GM18870 (cell line): ENCODE measurements around the gene ELOVL6.
"Not testable (repeated sequence)": the region's sequence is repeated elsewhere in the genome, so short reads cannot be mapped to it uniquely, and the experiment has no call there.

Source experiments
- ATAC-seq: cut with Tn5 transposase; IDR thresholded peaks from one replicate; pipeline ENCODE4 v1.9.1; 2021; ENCODE audit warnings: moderate library complexity; ENCODE audit not compliant: unreplicated experiment

Gene ELOVL6

GRCh38 chr4:110163327-110164069, 34.9 kb downstream of the ELOVL6 start:
- ATAC-seq = no peak

GRCh38 chr4:110160618-110161017, 37.8 kb downstream of the ELOVL6 start:
- ATAC-seq = no peak

- ATAC-seq = no peak
Observed at GRCh38 chr4:110159541-110159940, 38.9 kb downstream of the ELOVL6 start.

GRCh38 chr4:110157580-110157979, 40.8 kb downstream of the ELOVL6 start:
- no peak for ATAC-seq

GRCh38 chr4:110157166-110157565, 41.2 kb downstream of the ELOVL6 start:
- ATAC-seq = not testable (repeated sequence)

GRCh38 chr4:110156442-110156841, 42.0 kb downstream of the ELOVL6 start:
- no peak for ATAC-seq

- ATAC-seq = no peak
Observed at GRCh38 chr4:110155654-110156053, 42.8 kb downstream of the ELOVL6 start.

GRCh38 chr4:110154582-110154981, 43.8 kb downstream of the ELOVL6 start:
- no peak for ATAC-seq

- ATAC-seq = no peak
Observed at GRCh38 chr4:110152386-110152785, 46.0 kb downstream of the ELOVL6 start.

- no peak for ATAC-seq
Observed at GRCh38 chr4:110149089-110149488, 49.3 kb downstream of the ELOVL6 start.

- no peak for ATAC-seq
Observed at GRCh38 chr4:110142461-110142860, 56.0 kb downstream of the ELOVL6 start.

GRCh38 chr4:110139815-110140214, 58.6 kb downstream of the ELOVL6 start:
- ATAC-seq = no peak

GRCh38 chr4:110139111-110139510, 59.3 kb downstream of the ELOVL6 start:
- no peak for ATAC-seq

- no peak for ATAC-seq
Observed at GRCh38 chr4:110138551-110138950, 59.9 kb downstream of the ELOVL6 start.

- no peak for ATAC-seq
Observed at GRCh38 chr4:110137829-110138228, 60.6 kb downstream of the ELOVL6 start.

GRCh38 chr4:110135523-110135922, 62.9 kb downstream of the ELOVL6 start:
- ATAC-seq = no peak

GRCh38 chr4:110135076-110135475, 63.3 kb downstream of the ELOVL6 start:
- ATAC-seq = no peak

- ATAC-seq = no peak
Observed at GRCh38 chr4:110134269-110134869, 64.0 kb downstream of the ELOVL6 start.

- no peak for ATAC-seq
Observed at GRCh38 chr4:110132816-110133719, 65.3 kb downstream of the ELOVL6 start.

GRCh38 chr4:110131916-110132315, 66.5 kb downstream of the ELOVL6 start:
- ATAC-seq = no peak

- ATAC-seq = no peak
Observed at GRCh38 chr4:110130576-110131358, 67.6 kb downstream of the ELOVL6 start.
